ENCODE measurements around the gene CUEDC2.

CUEDC2 gene

DNA sequence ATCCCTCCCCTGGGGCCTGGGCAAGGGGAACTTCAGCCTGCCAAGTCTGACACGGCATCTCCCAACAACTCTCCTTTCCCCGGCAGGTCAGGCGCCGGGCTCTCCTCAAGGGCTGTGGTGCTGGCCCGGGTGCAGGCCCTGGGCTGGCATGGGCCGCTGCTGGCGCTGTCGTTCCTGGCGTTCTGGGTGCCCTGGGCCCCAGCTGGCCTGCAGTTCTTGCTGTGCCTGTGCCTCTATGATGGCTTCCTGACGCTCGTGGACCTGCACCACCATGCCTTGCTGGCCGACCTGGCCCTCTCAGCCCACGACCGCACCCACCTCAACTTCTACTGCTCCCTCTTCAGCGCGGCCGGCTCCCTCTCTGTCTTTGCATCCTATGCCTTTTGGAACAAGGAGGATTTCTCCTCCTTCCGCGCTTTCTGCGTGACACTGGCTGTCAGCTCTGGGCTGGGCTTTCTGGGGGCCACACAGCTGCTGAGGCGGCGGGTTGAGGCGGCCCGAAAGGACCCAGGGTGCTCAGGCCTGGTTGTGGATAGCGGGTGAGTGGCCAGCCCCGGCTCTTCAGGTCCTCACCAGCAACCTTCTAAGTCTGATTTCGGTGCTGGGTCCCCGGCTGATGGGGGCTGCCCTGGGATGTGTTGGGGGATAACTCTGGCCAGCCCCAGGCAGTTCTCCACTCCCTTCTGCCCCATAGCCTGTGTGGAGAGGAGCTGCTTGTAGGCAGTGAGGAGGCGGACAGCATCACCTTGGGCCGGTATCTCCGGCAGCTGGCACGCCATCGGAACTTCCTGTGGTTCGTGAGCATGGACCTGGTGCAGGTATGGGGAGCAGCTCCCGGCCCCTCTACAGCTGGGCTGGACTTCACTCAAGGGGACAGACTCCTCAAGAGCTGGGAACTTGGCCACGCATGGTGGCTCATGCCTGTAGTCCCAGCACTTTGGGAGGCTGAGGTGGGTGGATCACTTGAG, 38.5 kb upstream of the CUEDC2 start:
- no peaks in the 10 kb centered on the region for H3K27me3 ChIP-seq (ENCODE audit: low read length)
- H3K36me3 ChIP-seq (ENCODE audit: low read length) = no peaks in the 10 kb centered on the region
- H3K9me3 ChIP-seq (ENCODE audit: insufficient read depth, low read length) = no peaks in the 10 kb centered on the region
- H3K27ac ChIP-seq (ENCODE audit: low read depth, low read length) = no peak overlapping the region
- no peak overlapping the region for H3K9ac ChIP-seq (ENCODE audit: low read length)
- H3F3A ChIP-seq (ENCODE audit: insufficient read depth) = no peaks in the 10 kb centered on the region
- H2AFZ ChIP-seq (ENCODE audit: low read depth, low read length, severe bottlenecking) = no peak overlapping the region
- TF ChIP-seq, protein P1, sequence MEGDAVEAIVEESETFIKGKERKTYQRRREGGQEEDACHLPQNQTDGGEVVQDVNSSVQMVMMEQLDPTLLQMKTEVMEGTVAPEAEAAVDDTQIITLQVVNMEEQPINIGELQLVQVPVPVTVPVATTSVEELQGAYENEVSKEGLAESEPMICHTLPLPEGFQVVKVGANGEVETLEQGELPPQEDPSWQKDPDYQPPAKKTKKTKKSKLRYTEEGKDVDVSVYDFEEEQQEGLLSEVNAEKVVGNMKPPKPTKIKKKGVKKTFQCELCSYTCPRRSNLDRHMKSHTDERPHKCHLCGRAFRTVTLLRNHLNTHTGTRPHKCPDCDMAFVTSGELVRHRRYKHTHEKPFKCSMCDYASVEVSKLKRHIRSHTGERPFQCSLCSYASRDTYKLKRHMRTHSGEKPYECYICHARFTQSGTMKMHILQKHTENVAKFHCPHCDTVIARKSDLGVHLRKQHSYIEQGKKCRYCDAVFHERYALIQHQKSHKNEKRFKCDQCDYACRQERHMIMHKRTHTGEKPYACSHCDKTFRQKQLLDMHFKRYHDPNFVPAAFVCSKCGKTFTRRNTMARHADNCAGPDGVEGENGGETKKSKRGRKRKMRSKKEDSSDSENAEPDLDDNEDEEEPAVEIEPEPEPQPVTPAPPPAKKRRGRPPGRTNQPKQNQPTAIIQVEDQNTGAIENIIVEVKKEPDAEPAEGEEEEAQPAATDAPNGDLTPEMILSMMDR (IDR thresholded peaks at IDR 0.05; ENCODE audit: insufficient read depth, low read length, poor library complexity, severe bottlenecking) = no peak
- no peak for TF ChIP-seq EZH2phosphoT487 (conservative IDR thresholded peaks at IDR 0.05; ENCODE audit: low read length)
- H3K9me2 ChIP-seq (replicated peaks; ENCODE audit: insufficient read depth, low read length) = no peaks in the 10 kb centered on the region
- no peak overlapping the region for H3K4me2 ChIP-seq (ENCODE audit: low read depth, low read length, poor library complexity, severe bottlenecking)
- H3K4me3 ChIP-seq (ENCODE audit: insufficient read depth, low read length, poor library complexity, severe bottlenecking) = no peak overlapping the region
- no peaks in the 10 kb centered on the region for H3K79me2 ChIP-seq (ENCODE audit: insufficient read depth, low read length)
- H4K20me1 ChIP-seq (ENCODE audit: low read depth, low read length) = no peaks in the 10 kb centered on the region

DNA sequence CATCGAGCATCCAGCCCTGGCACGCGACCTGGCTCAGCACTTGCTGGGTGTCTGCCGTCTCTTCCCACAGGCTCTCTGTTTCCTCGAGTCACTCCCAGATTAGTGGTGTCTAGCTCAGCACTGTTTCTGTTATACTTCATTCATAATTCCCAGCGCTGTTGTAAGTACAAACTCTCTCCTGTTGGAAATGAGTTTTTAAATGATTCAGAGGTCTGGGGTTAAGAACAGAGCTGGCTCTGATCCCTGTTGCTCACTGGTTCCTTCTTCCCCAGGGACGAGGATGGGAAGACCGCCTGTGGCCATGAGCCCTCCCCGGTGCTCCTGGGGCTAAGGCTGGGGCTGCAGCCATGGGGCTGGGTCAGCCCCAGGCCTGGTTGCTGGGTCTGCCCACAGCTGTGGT, 36.3 kb upstream of the CUEDC2 start:
- no peaks in the 10 kb centered on the region for H3F3A ChIP-seq (ENCODE audit: insufficient read depth)
- H3K36me3 ChIP-seq (ENCODE audit: low read length) = no peaks in the 10 kb centered on the region
- H3K9me3 ChIP-seq (ENCODE audit: insufficient read depth, low read length) = no peaks in the 10 kb centered on the region
- H3K4me2 ChIP-seq (ENCODE audit: low read depth, low read length, poor library complexity, severe bottlenecking) = no peak overlapping the region
- H2AFZ ChIP-seq (ENCODE audit: low read depth, low read length, severe bottlenecking) = no peak overlapping the region
- H4K20me1 ChIP-seq (ENCODE audit: low read depth, low read length) = no peaks in the 10 kb centered on the region
- no peaks in the 10 kb centered on the region for H3K27me3 ChIP-seq (ENCODE audit: low read length)
- H3K9me2 ChIP-seq (replicated peaks; ENCODE audit: insufficient read depth, low read length) = no peaks in the 10 kb centered on the region
- no peak overlapping the region for H3K27ac ChIP-seq (ENCODE audit: low read depth, low read length)
- H3K4me3 ChIP-seq (ENCODE audit: insufficient read depth, low read length, poor library complexity, severe bottlenecking) = no peak overlapping the region
- TF ChIP-seq, protein P1 (IDR thresholded peaks at IDR 0.05; ENCODE audit: insufficient read depth, low read length, poor library complexity, severe bottlenecking) = no peak
- TF ChIP-seq EZH2phosphoT487 (conservative IDR thresholded peaks at IDR 0.05; ENCODE audit: low read length) = no peak
- peaks cover 2% of the 10 kb centered on the region; the same call in 1 of the 2 replicates for H3K79me2 ChIP-seq (ENCODE audit: insufficient read depth, low read length)
- no peak overlapping the region for H3K9ac ChIP-seq (ENCODE audit: low read length)

DNA sequence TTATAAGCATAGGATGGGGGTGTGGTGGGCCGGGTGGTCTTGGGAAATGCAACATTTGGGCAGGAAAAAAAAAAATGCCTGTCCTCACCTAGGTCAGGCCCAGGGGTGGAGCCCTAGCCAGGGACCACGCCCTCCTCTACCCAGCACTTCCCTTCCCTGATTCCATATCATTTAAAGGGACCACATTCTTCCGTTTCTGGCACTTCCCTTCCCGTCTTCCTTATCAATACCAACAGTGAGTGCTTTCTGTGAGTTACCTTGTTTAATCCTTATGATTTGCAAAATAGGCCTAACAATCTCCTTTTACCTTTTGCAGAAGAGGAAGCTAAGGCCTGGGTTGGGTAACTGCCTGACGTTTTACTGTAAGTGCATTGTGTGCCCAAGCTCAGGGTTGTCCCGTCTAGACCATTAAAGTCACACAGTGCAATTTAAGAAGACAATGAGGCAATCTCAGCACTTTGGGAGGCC, 35.6 kb upstream of the CUEDC2 start:
- H3K27ac ChIP-seq (ENCODE audit: low read depth, low read length) = no peak overlapping the region
- H3K9ac ChIP-seq (ENCODE audit: low read length) = no peak overlapping the region
- H2AFZ ChIP-seq (ENCODE audit: low read depth, low read length, severe bottlenecking) = no peak overlapping the region
- H3K4me2 ChIP-seq (ENCODE audit: low read depth, low read length, poor library complexity, severe bottlenecking) = no peak overlapping the region
- H3K27me3 ChIP-seq (ENCODE audit: low read length) = no peaks in the 10 kb centered on the region
- H3K79me2 ChIP-seq (ENCODE audit: insufficient read depth, low read length) = peaks cover 7% of the 10 kb centered on the region
- H3K4me3 ChIP-seq (ENCODE audit: insufficient read depth, low read length, poor library complexity, severe bottlenecking) = no peak overlapping the region
- TF ChIP-seq EZH2phosphoT487 (conservative IDR thresholded peaks at IDR 0.05; ENCODE audit: low read length) = no peak
- TF ChIP-seq, protein P1 (IDR thresholded peaks at IDR 0.05; ENCODE audit: insufficient read depth, low read length, poor library complexity, severe bottlenecking) = no peak
- no peaks in the 10 kb centered on the region for H3K36me3 ChIP-seq (ENCODE audit: low read length)
- no peaks in the 10 kb centered on the region for H3K9me3 ChIP-seq (ENCODE audit: insufficient read depth, low read length)
- no peaks in the 10 kb centered on the region for H4K20me1 ChIP-seq (ENCODE audit: low read depth, low read length)
- H3K9me2 ChIP-seq (replicated peaks; ENCODE audit: insufficient read depth, low read length) = no peaks in the 10 kb centered on the region
- H3F3A ChIP-seq (ENCODE audit: insufficient read depth) = no peaks in the 10 kb centered on the region
